ENCODE measurements around the gene CLDN10. TPM values are rescaled to one million over a fixed set of nuclear protein-coding genes. Genes with fewer than 3 reads are reported as not detected.

CLDN10 gene
- total and polyA plus RNA-seq, 10 donors = 0.08 to 0.52 (median 0.10) TPM; not detected in 5

GRCh38 chr13:95588721-95589120, 36.2 kb downstream of the CLDN10 start:
- Histone ChIP-seq H3K9me3 (no peaks in the 10 kb centered on the region), H3K27ac (no peak overlapping the region), H3K4me3 (no peak overlapping the region), H3K36me3 (no peaks in the 10 kb centered on the region), H3K4me1 (no peaks in the 10 kb centered on the region), H3K27me3 (replicated peaks in 1 of 7) (no peaks in the 10 kb centered on the region)
- no peak for DNase-seq
- TF ChIP-seq POLR2A (IDR thresholded peaks at IDR 0.05) (no peak), CTCF (IDR thresholded peaks at IDR 0.05 in 8 of 11, conservative IDR thresholded peaks at IDR 0.05 in 3 of 11) (no peak), POLR2AphosphoS5 (IDR thresholded peaks at IDR 0.05) (no peak)
- 93 to 100% (median 94%) methylated on average over 2 of the region's 2 CpGs for WGBS, 5 donors
- intact Hi-C loops (cut with DNase I; ENCODE audit: low total_unique reads) = no loop called here

GRCh38 chr13:95593462-95593861, 40.9 kb downstream of the CLDN10 start:
- intact Hi-C loops (cut with DNase I; ENCODE audit: low total_unique reads) = no loop called here

GRCh38 chr13:95596701-95597100, 44.2 kb downstream of the CLDN10 start:
- no peaks in the 10 kb centered on the region for H3K4me1 ChIP-seq
- no peaks in the 10 kb centered on the region for H3K9me3 ChIP-seq
- WGBS, 5 donors = 75 to 97% (median 84%) methylated on average over 1 of the region's 1 CpG
- intact Hi-C loops (cut with DNase I; ENCODE audit: low total_unique reads) = no loop called here
- H3K36me3 ChIP-seq = no peaks in the 10 kb centered on the region
- H3K27me3 ChIP-seq (replicated peaks in 1 of 7) = peaks cover 0 to 13% (median 0%) of the 10 kb centered on the region in 7 donors
- no peak for TF ChIP-seq CTCF (IDR thresholded peaks at IDR 0.05 in 8 of 11, conservative IDR thresholded peaks at IDR 0.05 in 3 of 11)
- no peak for TF ChIP-seq POLR2A (IDR thresholded peaks at IDR 0.05)
- no peak for DNase-seq
- no peak overlapping the region for H3K4me3 ChIP-seq
- H3K27ac ChIP-seq = no peak overlapping the region

More at GRCh38 chr13:95593462-95593861, 40.9 kb downstream of the CLDN10 start:
- 74 to 98% (median 84%) methylated on average over 1 of the region's 1 CpG for WGBS, 5 donors
- TF ChIP-seq POLR2A (IDR thresholded peaks at IDR 0.05) (no peak), POLR2AphosphoS5 (IDR thresholded peaks at IDR 0.05) (no peak), CTCF (IDR thresholded peaks at IDR 0.05 in 8 of 11, conservative IDR thresholded peaks at IDR 0.05 in 3 of 11) (no peak)
- DNase-seq = no peak
- Histone ChIP-seq H3K36me3 (no peaks in the 10 kb centered on the region), H3K4me3 (no peak overlapping the region), H3K4me1 (no peaks in the 10 kb centered on the region), H3K27ac (no peak overlapping the region), H3K9me3 (no peaks in the 10 kb centered on the region), H3K27me3 (replicated peaks in 1 of 7) (no peaks in the 10 kb centered on the region)

- H3K27ac ChIP-seq = no peak overlapping the region
- H3K27me3 ChIP-seq (replicated peaks in 1 of 7) = peaks cover 0 to 22% (median 0%) of the 10 kb centered on the region in 7 donors
- WGBS, 5 donors = 24 to 75% (median 55%) methylated on average over 2 of the region's 2 CpGs
- H3K36me3 ChIP-seq = no peaks in the 10 kb centered on the region
- intact Hi-C loops (cut with DNase I; ENCODE audit: low total_unique reads) = no loop called here
- H3K4me3 ChIP-seq = no peak overlapping the region
- TF ChIP-seq CTCF (IDR thresholded peaks at IDR 0.05 in 8 of 11, conservative IDR thresholded peaks at IDR 0.05 in 3 of 11) = no peak
- no peak for TF ChIP-seq POLR2A (IDR thresholded peaks at IDR 0.05)
- TF ChIP-seq POLR2AphosphoS5 (IDR thresholded peaks at IDR 0.05) = no peak
- DNase-seq = no peak
- H3K9me3 ChIP-seq = no peaks in the 10 kb centered on the region
- no peaks in the 10 kb centered on the region for H3K4me1 ChIP-seq
Measured at GRCh38 chr13:95601216-95601615, 48.7 kb downstream of the CLDN10 start.
